ENCODE measurements around the gene ACTR3. TPM values are rescaled to one million over a fixed set of nuclear protein-coding genes. Genes with fewer than 3 reads are reported as not detected.
A peak's percentile ranks its signal among the peaks of the same experiment; 100 is the strongest.

ACTR3 gene
- total RNA-seq, 1 donor from 2014 or later, result 172 TPM

DNA sequence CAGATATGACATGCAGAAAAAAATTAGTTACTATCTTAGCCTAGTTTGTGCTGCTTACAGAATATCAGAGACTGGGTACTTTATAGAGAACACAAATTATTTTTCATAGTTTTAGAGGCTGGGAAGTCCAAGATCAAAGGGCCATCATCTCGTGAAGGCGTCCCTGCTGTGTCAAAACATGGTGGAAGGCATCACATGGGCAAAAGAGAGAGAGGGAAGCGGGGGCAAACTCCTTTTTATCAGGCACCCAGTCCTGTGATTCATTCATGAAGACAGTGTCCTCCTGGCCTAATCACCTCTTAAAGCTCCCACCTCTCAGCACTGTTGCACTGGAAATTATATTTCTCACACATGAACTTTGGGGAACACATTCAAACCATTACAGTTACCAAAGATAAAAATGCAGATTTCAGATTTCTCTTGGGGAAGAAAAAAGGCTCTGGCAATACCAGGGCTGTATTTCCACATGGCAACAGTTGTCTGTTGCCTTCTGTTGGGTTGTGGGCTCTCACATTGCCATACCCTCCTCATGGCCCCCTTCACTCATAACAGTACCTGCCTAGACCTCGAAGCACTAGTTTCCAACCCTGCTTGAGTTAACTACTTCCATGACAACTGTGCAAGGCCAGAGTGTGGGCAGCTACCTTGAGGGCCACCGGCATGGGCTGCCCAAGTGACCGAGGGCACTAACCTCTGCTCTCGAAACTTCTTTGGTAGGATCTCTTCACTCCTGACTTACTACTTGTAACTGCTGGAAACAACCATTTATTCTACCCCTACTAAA lies 2.7 kb upstream of the ACTR3 start:
- peaks cover 6% of the 10 kb centered on the region for H3K36me3 Mint-ChIP-seq (ENCODE audit: low read depth)
- no peaks in the 10 kb centered on the region for H3K27me3 Mint-ChIP-seq (ENCODE audit: low read depth)
- TF ChIP-seq CTCF (conservative IDR thresholded peaks at IDR 0.05), result no peak
- no peaks in the 10 kb centered on the region for H3K9me3 Mint-ChIP-seq
- peak overlapping the region; percentile 71 for H3K4me3 Mint-ChIP-seq
- H3K27ac Mint-ChIP-seq (ENCODE audit: unreplicated experiment), result peak overlapping the region; percentile 73
- no peak for DNase-seq (ENCODE audit: low read depth, low spot score)
- H3K4me1 Mint-ChIP-seq, result peaks cover 57% of the 10 kb centered on the region

DNA sequence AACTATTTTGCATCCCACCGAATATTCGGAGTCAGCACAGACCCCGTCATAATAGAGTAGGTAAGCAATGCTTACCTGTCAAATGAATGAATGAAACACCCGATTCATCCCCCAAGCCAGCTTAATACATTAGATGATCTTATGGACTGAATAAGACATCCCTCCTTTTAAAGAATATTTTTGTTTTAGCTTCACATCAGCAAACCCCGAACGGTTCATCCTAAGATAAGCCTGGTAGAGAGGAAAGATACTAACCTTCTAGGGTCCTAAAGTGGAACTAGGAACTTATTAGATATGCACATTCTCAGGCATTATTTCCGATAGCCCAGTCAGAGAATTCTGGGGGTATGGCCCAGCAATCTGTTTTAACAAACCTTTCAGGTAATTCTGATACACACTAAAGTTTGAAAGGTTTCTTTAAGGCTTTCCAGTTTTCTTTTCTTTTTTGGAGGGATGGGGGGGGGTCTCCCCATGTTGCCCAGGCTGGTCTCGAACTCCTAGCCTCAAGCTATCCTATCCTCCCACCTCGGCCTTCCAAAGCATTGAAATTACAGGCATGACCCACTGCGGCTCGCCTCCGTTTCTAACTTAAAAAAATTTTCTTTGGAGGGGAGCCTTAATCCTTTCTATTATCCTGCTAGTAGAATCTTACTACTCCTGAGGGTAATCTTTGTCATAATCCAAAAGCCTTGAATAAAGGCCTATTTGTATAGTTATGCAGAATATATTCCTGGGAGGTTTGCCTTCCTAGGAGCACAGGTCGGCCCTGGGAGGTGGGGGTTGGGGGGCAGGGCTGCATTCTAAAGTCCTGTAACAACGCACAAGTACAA lies 1.0 kb upstream of the ACTR3 start:
- no peak for DNase-seq (ENCODE audit: low read depth, low spot score)
- Mint-ChIP-seq H3K4me3 (peak overlapping the region; percentile 98), H3K9me3 (no peaks in the 10 kb centered on the region), H3K27ac (ENCODE audit: unreplicated experiment) (peak overlapping the region; percentile 100), H3K4me1 (peaks cover 72% of the 10 kb centered on the region), H3K36me3 (ENCODE audit: low read depth) (peaks cover 4% of the 10 kb centered on the region), H3K27me3 (ENCODE audit: low read depth) (no peaks in the 10 kb centered on the region)
- no peak for TF ChIP-seq CTCF (conservative IDR thresholded peaks at IDR 0.05)

- Mint-ChIP-seq H3K27me3 (ENCODE audit: low read depth) (no peaks in the 10 kb centered on the region), H3K4me3 (peak overlapping the region; percentile 98), H3K9me3 (no peaks in the 10 kb centered on the region), H3K36me3 (ENCODE audit: low read depth) (peaks cover 4% of the 10 kb centered on the region), H3K27ac (ENCODE audit: unreplicated experiment) (peak overlapping the region; percentile 98), H3K4me1 (peaks cover 77% of the 10 kb centered on the region)
- DNase-seq (ENCODE audit: low read depth, low spot score), result peak; percentile 41
- TF ChIP-seq CTCF (conservative IDR thresholded peaks at IDR 0.05), result no peak
Observed at GRCh38 chr2:113890253-113891235, 655 bp downstream of the ACTR3 start.

DNA sequence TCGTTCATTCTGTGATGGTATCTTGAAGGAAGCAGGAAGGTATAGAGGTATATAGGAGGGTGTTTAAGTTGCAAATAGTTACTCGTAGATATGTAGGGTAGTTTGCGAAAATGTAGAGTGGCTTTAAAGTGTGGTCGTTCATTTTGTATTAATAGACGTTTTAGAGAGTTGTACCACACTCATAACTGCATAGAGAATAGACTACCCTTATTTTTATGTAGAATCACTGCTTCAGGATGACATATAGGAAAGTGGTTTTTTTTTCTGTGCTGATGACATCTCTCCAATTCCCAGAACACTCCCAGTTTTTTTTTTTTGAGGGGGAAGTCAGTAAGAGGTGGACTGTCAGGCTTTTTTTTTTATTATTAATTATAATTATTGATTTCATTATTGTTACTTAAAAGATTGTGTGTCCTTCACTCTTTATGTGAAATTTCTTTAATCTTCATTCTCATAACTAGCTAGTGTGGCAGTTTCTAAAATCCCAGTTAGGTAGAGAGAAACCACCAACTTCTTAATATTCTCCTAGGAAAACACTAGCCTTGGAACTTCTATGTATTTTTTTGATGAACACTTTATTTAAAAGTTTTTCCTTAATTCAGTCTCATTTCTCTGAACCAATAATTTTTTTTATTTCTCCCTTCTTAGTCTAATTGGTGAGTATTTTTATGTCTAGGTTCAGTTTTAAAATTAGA lies 1.5 kb downstream of the ACTR3 start:
- Mint-ChIP-seq H3K4me1 (peaks cover 76% of the 10 kb centered on the region), H3K4me3 (peak overlapping the region; percentile 95), H3K27ac (ENCODE audit: unreplicated experiment) (peak overlapping the region; percentile 98), H3K36me3 (ENCODE audit: low read depth) (peaks cover 1% of the 10 kb centered on the region), H3K9me3 (no peaks in the 10 kb centered on the region), H3K27me3 (ENCODE audit: low read depth) (no peaks in the 10 kb centered on the region)
- no peak for DNase-seq (ENCODE audit: low read depth, low spot score)
- TF ChIP-seq CTCF (conservative IDR thresholded peaks at IDR 0.05), result no peak

Measured in neural crest cell (in vitro differentiated cells).